ENCODE measurements around the gene ROGDI.

ROGDI gene, protein sequence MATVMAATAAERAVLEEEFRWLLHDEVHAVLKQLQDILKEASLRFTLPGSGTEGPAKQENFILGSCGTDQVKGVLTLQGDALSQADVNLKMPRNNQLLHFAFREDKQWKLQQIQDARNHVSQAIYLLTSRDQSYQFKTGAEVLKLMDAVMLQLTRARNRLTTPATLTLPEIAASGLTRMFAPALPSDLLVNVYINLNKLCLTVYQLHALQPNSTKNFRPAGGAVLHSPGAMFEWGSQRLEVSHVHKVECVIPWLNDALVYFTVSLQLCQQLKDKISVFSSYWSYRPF

DNA sequence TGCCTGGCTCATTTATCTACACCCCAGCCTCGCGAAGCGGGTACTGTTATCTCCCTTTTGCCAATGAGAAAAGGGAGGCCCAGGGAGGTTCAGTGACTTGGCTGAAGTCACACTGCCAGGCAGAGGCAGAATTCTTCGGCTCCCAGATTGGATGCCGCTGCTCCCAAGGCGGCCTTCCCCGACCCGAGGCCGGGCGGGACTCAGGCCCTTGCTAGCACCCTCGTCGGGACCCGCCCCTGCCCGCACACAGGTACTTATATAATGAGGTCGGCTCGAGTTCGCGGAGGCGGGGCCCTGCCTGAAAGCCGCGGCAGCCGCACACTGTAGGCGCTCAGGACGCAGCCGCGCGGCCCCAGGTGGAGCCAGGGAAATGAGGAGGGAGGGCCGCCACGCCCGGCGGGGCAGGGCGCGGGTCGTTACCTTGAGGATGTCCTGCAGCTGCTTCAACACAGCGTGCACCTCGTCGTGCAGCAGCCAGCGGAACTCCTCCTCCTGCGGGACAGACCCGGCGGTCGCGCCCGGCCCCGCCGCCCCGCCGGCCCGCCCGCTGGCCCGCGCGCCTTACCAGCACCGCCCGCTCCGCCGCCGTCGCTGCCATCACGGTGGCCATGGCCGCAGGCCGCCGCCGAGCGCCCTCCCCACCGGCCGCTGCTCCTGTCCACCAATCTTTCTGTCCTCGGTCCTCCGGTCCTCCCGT lies at the start of gene ROGDI:
Gene ROGDI (minus strand): TSS at position 672 of the 697 bp plus-strand sequence. CDS start 62 bp downstream, at position 610.
- DNase-seq (ENCODE audit: low read depth, low spot score), result peak; percentile 95

DNA sequence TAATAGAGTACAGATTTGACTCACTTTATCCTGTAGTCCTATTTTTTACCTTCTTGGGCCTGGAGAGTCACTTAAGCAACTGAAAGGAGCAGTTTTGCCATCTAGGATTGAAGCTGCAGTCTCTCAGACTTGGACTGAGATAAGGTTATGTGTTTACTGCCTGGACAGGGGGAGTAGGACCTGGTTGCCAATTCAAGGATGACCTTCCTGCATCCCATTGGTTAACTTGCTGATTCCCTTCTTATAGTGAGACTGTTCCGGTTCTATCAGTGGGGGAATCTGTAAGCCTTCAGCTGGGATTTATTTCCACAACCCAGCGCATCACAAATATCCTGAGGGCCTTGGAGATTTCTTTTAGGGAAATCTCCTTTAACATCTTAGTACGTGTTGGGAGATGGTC lies 47.8 kb upstream of the ROGDI start:
- DNase-seq (ENCODE audit: low read depth, low spot score), result peak; percentile 13

DNA sequence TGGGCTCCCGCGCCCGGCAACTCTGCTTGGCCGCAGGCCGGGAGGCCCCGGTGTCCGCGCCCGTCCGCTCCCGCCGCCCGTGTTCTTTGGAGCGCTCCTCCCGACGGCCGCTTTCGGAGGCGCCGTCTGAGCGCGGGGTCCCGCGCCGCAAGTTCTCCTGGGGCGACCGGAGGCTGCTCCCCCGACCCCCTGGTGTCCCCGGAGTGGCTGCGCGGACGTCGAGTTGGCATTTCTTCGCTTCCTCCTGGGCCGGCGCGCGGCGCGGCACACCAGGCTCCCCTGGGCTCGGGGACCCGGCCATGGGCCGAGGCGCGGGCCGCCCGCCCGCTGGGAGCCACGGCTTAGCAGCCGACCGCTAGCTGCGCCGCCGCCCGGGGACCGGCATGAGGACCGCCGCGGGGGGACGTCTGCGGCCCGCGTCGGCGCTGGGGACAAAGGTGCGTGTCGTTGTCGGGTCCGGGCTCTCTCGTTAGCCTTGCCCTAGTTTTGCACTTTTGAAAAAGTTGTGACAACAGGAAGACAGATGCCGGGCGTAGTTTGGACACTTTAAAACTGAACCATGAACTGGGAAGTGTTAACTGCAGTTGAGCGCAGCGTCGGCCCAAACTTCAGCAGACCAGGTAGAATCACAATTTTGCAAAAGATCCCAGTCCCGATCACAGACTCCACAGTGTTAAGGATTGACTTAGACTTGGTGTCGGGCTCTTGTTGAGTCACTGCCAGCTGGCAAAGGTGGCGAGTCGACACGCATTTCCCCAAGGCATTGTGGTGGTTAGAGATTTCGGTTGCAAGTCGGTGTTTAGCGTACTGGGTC lies 45.5 kb upstream of the ROGDI start:
- peak; percentile 42 for DNase-seq (ENCODE audit: low read depth, low spot score)

DNA sequence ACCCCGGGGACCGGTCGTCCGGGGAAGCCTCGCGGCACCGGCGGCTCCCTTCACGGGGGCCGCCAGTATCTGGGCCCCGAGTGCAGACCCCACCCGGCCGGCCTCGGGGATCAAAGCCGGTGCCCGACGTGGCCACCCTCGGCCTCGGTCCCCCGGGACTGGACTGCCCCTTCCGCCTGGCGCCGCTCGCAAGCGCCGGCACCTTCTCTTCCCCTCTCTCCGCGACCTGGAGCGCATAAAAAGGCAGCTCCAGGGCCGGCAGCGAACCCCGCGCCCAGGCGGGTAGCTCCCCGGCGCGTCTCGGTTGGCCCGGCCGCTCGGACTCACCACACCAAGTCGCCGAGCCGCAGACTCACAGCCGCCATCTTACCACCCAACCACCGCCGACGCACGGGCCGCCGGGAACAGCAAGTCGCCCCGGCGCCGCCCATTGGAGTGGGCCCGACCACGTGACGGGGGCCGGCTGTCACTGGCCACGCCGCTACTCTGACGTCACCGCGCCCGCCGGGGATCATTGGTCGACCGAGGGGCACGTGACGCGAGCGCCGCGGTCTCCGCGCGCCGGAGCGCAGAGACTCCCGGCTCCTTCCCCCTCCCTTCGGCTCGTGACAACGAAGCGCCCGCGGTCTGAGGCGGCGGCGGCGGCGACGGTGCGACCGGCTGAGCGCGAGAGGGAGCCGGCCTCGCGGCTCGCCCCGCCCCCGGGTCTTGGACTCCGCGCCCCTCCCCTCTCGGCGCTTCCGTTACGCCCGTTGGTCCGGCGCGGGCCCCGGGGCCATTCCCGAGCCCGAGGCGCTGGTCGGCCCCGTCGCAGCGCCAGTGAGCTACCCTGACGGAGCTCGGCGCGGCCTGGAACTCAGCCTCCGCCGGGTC lies 44.7 kb upstream of the ROGDI start, which contains the start of the genes GLYR1 and UBN1:
Gene GLYR1 (minus strand): TSS at position 388 of the 873 bp plus-strand sequence. CDS start 23 bp downstream, at position 365.
Gene UBN1 (plus strand): TSS at position 581 of the 873 bp plus-strand sequence. CDS start 5,437 bp downstream, outside the sequence.
- DNase-seq (ENCODE audit: low read depth, low spot score), result peak; percentile 99

DNA sequence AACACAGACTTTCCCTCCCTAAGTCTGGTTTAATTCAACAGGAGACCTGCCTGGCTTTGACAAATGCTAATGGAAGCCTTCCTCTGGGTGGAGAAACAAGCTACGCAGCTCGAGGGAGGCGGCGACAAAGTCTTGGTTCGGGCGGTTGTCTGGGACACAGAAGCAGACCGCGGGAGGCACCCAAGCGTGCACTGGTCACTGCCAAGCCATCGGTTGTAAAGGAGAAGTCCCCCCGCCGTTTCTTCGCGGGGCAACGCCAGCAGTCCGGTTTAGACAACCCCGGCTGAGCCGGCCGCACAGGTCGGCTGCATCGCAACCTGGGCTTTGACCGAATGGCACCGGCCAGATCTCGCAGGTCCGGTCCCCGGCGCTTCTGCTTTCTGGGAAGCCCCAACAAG lies 44.1 kb upstream of the ROGDI start:
- DNase-seq (ENCODE audit: low read depth, low spot score), result peak; percentile 74

DNA sequence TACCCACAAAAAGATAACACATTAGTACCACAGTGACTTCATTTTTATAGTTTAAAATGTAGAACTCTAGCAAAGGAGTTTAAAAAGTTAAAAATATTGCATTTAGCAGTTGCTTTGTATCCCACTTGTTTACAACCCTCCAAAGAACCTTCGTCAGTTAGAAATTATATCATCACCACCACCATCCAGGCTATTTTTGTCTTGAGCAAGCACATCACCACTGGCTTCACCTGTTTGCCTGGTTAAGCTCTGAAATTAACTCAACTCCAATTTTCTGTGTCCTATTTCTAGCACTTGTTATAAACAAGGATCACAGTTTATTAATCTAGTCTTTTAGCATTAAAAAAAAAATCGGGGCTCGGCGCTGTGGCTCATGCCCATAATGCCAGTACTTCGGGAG lies 38.6 kb upstream of the ROGDI start:
- DNase-seq (ENCODE audit: low read depth, low spot score), result no peak

DNA sequence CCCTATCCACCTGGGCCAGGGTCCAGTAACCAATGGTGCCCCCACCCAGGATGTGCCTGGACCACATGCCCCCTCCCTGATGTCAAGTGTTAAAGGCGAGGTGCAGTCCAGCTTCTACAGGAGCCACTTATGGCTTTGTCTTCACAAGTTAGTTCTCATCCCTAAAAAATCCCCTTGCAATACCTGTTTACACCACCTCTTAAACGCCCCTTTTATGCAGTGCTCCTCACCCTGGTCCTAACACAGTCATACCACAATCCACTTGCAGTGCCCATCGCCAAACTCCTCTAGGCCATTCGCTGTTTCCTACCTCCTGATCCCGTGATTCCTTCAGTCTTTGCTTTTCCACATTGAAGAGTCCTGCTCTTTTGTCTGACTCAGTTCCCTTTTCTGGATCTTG lies 37.5 kb upstream of the ROGDI start:
- no peak for DNase-seq (ENCODE audit: low read depth, low spot score)

DNA sequence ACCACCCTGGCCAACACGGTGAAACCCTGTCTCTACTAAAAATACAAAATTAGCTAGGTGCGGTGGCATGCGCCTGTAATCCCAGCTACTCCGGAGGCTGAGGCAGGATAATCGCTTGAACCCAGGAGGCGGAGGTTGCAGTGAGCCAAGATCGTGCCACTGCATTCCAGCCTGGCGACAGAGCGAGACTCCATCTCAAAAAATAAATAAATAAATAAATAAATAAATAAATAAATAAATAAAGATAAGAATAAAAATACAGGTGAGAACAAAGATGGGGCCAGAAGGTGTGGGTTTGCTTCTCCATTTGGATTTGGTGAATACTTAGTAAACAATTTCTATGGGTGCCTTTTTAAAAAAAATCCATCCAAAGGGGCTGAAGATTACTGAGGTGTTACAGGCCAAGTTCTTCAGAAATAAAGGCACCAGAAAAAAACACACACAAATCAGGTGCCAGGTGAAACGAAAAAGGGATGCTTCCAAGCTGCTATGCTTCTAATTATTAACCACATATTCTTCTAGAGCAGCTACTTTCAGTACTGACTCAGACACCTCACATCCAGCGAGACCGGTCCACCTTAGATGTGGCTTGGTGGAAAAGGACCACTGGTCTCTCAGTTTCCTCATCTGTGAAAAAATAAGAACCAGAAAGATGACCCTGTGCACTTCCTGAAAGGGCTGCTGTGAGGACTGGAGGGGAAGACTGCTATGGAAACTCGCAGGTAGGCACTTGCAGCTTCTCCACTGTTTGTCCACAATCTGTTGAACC lies 35.5 kb upstream of the ROGDI start:
- no peak for DNase-seq (ENCODE audit: low read depth, low spot score)

DNA sequence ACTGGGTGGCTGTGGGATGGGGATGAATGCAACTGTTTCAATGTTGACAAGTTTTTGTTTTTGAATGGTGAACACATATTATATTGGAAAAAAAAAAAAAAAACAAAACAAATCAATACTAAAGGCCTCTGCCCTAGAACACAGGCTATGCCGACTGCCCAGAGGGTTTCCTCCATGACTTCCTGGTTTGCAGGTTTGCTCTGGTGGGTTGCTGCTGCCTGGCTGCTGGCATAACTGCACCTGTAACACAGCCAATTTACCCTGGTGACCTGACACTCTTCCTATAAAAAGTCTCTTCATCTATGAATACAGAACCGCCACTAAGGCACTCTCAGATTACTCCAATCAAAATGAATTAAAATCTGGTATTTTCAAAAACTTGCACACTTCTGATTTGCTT lies 34.3 kb upstream of the ROGDI start:
- no peak for DNase-seq (ENCODE audit: low read depth, low spot score)

DNA sequence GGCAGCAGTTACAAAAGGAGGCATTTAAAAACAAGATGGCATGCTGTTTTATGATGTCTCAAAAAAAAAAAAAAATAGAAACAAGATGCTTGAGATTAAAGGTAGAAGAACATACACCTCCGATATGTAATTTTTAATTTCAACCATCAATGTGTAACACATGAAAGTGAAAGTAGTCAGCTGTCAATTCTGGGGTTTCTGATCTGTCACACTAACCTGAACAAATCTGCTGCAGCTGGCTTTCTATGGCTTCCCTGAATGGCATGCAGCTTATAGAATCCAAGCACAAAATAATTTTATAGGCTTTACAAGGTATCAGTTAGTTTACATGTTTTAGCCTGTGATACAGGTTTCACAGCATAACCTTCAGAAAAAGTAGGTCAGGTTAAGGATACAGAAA lies 31.2 kb upstream of the ROGDI start:
- DNase-seq (ENCODE audit: low read depth, low spot score), result no peak

DNA sequence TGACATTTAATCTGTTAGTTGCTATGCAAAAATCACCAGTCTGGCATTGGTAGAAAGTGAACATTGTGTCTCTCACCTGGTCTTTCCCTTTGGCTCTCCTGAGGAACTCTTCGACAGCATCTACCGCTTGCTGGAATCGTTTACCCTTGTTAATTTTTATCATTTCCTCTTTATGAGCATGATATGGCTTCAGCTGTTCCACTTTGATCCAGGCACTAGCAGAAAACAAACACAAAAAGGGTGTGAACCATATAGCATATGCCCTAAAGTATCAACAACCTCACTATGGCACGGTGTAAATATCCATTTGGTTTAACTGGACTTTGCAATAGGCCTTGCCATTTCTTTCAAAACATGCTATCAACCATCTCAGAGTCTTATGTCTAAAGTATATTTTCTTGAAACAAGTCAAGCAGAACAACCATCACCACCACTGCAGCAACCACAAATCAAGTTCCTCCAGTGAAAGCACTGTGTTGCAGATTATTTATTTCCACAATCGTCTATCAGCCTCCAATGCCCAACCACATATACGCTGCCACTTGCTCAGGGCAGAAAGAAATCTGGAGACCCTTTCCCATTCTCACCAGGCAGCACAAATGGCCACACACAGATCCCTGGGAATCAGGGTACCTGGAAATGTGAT lies 30.4 kb upstream of the ROGDI start:
- DNase-seq (ENCODE audit: low read depth, low spot score), result no peak

DNA sequence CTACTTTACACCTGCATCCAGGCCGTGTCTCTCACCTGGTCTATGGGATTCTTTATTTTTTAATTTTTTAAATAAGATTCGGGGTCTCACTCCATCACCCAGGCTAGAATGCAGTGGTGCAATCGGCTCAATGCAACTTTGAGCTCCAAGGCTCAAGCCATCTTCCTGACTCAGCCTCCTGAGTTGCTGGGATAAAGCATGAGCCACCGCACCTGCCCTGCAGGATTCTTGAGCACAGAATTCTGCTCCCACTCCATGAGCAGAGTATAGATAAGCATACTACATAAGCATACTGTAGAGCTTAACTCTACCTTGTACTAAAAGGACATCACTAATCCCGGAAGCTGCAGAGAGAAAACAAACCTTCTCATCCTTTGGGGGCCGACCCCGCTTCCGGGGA lies 29.2 kb upstream of the ROGDI start:
- DNase-seq (ENCODE audit: low read depth, low spot score), result no peak

DNA sequence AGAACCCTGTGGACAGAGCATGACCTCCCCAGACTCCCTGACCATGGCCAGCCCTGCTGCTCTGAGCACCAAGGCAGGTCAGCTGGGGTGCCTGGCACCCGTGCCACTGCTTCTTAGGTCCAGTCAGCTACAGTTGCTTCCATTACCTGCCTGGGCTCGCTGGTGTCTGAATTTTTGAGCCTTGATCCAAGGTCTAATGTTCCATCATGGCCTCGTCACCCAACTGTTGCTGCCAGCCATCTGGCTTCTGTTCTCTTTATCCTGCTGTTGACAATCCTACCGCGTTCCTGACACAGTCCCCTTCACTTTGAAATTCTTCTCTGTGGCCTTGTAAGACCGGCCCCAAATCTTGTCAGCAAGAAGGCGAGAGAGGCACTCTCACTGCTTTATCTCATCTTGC lies 28.0 kb upstream of the ROGDI start:
- DNase-seq (ENCODE audit: low read depth, low spot score), result no peak

DNA sequence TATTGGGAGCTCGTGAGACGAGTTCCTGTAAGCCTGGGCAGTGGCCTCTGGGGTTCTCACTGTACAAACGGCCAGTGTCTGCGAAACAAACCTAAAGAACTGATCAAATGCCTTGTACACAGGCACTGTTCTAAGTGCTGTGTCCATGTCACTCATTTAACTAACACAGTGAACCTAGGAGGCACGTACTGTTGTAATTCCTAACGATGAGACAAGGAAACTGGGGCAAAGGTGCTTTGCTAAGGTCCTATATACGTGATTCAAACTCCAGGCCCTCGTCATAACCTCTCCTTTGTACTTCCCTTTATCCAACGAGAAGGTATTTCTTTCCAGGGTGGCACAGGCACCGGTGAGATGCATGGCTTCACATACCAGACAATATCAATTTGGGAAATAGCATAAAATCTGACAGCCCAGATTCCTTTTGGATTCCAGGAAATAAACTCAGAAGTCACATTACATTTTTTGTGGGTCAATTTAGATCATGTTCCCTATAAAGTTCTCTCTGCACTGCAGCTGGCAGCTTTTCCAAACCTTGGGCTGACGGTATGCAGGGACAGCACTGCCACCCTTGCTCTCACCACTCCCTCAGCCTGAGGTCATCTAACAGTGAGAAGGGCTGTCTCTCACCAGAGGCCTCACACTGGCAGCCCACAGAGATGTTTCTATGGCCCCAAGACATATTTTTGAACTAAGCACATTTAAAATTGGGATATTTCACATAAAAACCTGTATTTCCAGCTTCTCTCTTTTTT lies 26.3 kb upstream of the ROGDI start:
- no peak for DNase-seq (ENCODE audit: low read depth, low spot score)

DNA sequence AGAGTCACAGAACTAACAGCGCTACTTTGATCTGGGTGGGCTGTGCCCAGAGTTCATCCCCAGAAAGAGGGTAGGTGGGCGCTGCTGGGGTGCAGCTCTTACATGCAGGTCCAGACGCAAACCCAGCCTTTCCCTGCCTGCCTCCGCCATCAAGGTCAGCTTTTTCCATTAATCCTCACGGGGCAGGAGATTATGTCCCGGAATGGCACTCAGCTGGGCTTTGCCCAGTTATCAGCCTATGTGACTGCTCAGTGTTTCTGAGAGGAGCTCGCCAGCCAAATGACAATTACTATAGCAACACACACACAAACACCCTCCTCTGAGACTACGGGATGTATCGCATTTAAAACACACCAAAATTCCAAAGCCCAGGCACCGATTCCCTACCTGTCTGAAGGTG lies 24.5 kb upstream of the ROGDI start:
- DNase-seq (ENCODE audit: low read depth, low spot score), result no peak

DNA sequence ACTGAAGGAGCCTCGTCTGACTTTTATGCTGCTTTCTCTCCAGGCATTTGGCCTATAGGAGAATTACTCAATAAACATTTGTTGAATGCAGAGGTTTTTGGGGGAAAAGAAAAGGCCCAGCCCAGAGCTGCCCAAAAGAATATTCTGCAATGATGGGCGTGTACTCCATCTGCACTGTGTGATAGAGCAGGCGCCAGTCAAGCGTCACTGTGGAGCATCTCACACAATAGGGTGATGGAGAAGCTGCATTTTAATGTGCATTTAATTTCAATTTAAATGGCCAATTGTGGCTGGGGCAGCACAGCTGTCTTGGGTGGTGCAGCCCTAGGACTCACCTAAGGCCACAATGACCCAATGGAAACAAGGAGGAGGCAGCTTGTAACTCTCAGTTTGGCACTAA lies 24.1 kb upstream of the ROGDI start:
- no peak for DNase-seq (ENCODE audit: low read depth, low spot score)

DNA sequence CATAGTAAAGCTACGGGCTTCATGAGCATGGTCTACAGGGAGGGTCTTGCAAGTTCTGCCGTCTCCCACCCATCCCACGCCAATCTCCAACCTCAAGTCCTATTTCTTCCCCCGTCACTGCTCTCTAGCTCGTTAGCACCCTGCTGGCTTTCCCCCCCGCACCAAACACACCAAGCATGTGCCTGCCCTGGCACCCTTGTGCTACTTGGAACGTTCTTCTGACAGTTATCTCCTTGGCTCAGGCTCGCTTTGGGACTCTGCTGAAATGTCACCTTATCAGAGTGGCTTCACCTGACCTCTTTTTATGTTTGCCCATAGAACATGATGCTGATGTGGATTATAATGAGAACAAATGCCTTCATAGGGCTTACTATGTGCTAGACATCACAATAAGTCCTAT lies 22.8 kb upstream of the ROGDI start:
- no peak for DNase-seq (ENCODE audit: low read depth, low spot score)

DNA sequence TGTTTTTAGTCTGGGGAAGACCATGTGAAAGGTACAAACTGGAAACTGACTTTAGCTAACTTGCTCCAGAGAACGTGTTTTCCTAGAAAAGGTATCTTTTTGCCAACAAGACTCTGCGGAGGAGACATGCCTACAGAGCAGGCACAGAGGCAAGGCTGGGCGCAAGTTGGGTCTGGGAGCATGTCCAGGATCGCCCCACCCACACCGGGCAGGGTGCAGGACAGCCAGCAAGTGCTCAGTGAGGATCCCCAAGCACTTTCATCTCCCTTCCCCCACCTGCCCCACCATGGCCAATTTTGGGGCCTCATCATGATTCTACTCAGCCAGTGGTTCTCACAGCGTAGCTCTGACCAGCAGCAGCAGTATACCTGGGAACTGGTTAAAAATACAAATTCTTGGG lies 18.2 kb upstream of the ROGDI start:
- DNase-seq (ENCODE audit: low read depth, low spot score), result no peak

DNA sequence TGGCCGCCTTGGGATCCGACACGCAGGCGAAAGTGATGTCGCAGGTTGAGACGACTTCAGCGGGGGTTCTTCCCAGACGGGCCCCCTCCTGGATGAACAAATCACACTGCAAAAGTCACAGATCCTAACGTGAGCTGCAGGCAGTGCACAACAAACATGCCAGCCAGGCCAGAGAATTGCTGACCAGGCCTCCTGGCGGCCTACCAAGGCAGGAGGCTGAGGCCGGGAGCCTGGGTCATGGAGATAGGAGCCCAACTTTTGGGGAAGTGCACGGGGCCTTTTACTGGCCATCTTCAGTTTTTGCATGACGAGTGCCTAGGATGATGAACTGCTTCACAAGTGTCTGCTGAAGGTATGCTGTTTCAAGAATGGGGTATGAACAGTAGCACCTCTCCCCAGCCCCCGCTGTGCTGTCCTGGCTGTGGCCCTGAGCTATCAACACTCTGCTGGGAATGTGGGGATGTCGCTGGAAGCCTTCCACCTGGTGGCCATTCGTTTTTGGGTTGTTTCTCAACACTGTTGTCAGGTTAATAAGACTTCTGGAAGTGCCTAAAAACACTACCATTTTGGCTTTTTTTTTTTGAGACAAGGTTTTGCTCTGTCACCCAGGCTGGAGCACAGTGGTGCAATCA lies 12.2 kb upstream of the ROGDI start:
- DNase-seq (ENCODE audit: low read depth, low spot score), result peak; percentile 21
